Measurements from ENCODE around the gene ARL5C. TPM values are rescaled to one million over a fixed set of nuclear protein-coding genes. Genes with fewer than 3 reads are reported as not detected.

ARL5C gene
- polyA plus RNA-seq, 1 donor from 2014 or later = not detected

DNA sequence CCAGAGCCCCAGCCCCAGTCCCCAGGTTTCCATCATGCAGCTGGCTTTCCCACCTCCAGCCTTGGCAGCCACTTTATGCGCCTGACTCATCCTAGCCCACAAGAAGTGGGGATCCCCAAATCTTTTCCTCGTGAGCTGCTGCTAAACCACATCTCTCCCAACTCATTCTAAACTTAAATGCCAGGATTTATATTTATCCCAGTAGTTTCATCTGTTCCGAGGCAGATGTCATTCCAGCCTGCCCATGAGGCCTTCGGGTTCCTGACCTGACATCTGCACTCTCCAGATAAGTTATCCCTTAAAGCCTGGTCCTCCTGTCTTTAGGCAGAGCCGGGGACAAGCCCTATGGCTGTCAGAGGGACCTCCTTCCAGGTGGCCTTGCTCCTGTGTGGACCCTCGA is 31.1 kb downstream of the ARL5C start:
- H4K20me1 ChIP-seq (ENCODE audit: insufficient read depth) = no peaks in the 10 kb centered on the region
- H3K9me2 ChIP-seq (ENCODE audit: insufficient read depth, low read length) = no peaks in the 10 kb centered on the region
- no peaks in the 10 kb centered on the region for H3K27me3 ChIP-seq (ENCODE audit: insufficient read depth, low read depth, low read length)
- no peak overlapping the region for H2AFZ ChIP-seq (ENCODE audit: low read depth, low read length)
- H3K4me2 ChIP-seq (ENCODE audit: low read length) = no peak overlapping the region
- H3K9me3 ChIP-seq (ENCODE audit: low read length) = no peaks in the 10 kb centered on the region
- no peaks in the 10 kb centered on the region for H3K79me2 ChIP-seq (replicated peaks; ENCODE audit: insufficient read depth, low read length)
- H3F3A ChIP-seq (ENCODE audit: insufficient read depth, low read length, poor library complexity, severe bottlenecking) = no peaks in the 10 kb centered on the region
- H3K36me3 ChIP-seq (ENCODE audit: insufficient read depth, low read length) = no peaks in the 10 kb centered on the region
- TF ChIP-seq TAF1 (IDR thresholded peaks at IDR 0.05; ENCODE audit: low read depth) = no peak
- no peak for TF ChIP-seq MXI1 (conservative IDR thresholded peaks at IDR 0.05; ENCODE audit: poor library complexity, severe bottlenecking)
- TF ChIP-seq, protein P1, sequence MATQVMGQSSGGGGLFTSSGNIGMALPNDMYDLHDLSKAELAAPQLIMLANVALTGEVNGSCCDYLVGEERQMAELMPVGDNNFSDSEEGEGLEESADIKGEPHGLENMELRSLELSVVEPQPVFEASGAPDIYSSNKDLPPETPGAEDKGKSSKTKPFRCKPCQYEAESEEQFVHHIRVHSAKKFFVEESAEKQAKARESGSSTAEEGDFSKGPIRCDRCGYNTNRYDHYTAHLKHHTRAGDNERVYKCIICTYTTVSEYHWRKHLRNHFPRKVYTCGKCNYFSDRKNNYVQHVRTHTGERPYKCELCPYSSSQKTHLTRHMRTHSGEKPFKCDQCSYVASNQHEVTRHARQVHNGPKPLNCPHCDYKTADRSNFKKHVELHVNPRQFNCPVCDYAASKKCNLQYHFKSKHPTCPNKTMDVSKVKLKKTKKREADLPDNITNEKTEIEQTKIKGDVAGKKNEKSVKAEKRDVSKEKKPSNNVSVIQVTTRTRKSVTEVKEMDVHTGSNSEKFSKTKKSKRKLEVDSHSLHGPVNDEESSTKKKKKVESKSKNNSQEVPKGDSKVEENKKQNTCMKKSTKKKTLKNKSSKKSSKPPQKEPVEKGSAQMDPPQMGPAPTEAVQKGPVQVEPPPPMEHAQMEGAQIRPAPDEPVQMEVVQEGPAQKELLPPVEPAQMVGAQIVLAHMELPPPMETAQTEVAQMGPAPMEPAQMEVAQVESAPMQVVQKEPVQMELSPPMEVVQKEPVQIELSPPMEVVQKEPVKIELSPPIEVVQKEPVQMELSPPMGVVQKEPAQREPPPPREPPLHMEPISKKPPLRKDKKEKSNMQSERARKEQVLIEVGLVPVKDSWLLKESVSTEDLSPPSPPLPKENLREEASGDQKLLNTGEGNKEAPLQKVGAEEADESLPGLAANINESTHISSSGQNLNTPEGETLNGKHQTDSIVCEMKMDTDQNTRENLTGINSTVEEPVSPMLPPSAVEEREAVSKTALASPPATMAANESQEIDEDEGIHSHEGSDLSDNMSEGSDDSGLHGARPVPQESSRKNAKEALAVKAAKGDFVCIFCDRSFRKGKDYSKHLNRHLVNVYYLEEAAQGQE (IDR thresholded peaks at IDR 0.05; ENCODE audit: borderline replicate concordance) = no peak
- TF ChIP-seq POLR2AphosphoS5 (IDR thresholded peaks at IDR 0.05) = no peak
- TF ChIP-seq SMC3 (conservative IDR thresholded peaks at IDR 0.05; ENCODE audit: poor library complexity) = no peak
- TF ChIP-seq, protein P2, sequence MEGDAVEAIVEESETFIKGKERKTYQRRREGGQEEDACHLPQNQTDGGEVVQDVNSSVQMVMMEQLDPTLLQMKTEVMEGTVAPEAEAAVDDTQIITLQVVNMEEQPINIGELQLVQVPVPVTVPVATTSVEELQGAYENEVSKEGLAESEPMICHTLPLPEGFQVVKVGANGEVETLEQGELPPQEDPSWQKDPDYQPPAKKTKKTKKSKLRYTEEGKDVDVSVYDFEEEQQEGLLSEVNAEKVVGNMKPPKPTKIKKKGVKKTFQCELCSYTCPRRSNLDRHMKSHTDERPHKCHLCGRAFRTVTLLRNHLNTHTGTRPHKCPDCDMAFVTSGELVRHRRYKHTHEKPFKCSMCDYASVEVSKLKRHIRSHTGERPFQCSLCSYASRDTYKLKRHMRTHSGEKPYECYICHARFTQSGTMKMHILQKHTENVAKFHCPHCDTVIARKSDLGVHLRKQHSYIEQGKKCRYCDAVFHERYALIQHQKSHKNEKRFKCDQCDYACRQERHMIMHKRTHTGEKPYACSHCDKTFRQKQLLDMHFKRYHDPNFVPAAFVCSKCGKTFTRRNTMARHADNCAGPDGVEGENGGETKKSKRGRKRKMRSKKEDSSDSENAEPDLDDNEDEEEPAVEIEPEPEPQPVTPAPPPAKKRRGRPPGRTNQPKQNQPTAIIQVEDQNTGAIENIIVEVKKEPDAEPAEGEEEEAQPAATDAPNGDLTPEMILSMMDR (IDR thresholded peaks at IDR 0.05; ENCODE audit: poor library complexity, severe bottlenecking) = no peak
- TF ChIP-seq RAD21 (conservative IDR thresholded peaks at IDR 0.05) = no peak
- TF ChIP-seq EP300 (conservative IDR thresholded peaks at IDR 0.05; ENCODE audit: poor library complexity, severe bottlenecking) = no peak
- no peak for TF ChIP-seq EZH2 (IDR thresholded peaks at IDR 0.05; ENCODE audit: borderline replicate concordance, insufficient read depth, low read length, poor library complexity, severe bottlenecking)
- no peak overlapping the region for H3K27ac ChIP-seq (ENCODE audit: low read length)
- H3K9ac ChIP-seq (ENCODE audit: low read length) = no peak overlapping the region
- H3K4me3 ChIP-seq (ENCODE audit: low read length) = no peak overlapping the region

DNA sequence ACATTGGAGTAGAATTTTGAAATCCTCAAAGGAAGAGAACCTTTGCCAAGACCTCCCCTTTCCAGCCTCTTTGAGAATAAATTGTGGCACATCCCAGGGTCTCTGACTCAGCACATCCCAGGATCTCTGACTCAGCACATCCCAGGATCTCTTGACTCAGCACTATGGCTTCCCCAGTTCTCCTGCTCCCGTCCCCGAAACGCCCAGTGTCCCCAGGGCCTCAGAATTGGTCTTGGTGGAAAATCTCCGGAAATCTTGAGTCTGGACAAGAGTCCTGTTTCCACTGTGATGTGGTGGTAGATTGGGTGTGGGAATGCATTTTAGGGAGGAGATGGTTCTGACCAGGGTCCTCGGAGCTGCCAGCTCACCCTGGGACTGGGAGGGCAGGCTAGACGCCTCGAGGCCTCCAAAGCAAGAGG is 33.8 kb downstream of the ARL5C start:
- Histone ChIP-seq H3K4me2 (ENCODE audit: low read length) (no peak overlapping the region), H3K9me2 (ENCODE audit: insufficient read depth, low read length) (no peaks in the 10 kb centered on the region), H3K36me3 (ENCODE audit: insufficient read depth, low read length) (no peaks in the 10 kb centered on the region), H3F3A (ENCODE audit: insufficient read depth, low read length, poor library complexity, severe bottlenecking) (no peaks in the 10 kb centered on the region), H3K27ac (ENCODE audit: low read length) (no peak overlapping the region), H3K79me2 (replicated peaks; ENCODE audit: insufficient read depth, low read length) (no peaks in the 10 kb centered on the region), H3K9me3 (ENCODE audit: low read length) (no peaks in the 10 kb centered on the region), H4K20me1 (ENCODE audit: insufficient read depth) (no peaks in the 10 kb centered on the region), H3K27me3 (ENCODE audit: insufficient read depth, low read depth, low read length) (no peaks in the 10 kb centered on the region), H3K9ac (ENCODE audit: low read length) (no peak overlapping the region), H2AFZ (ENCODE audit: low read depth, low read length) (no peak overlapping the region), H3K4me3 (ENCODE audit: low read length) (no peak overlapping the region)
- TF ChIP-seq EP300 (conservative IDR thresholded peaks at IDR 0.05; ENCODE audit: poor library complexity, severe bottlenecking) (no peak), POLR2AphosphoS5 (IDR thresholded peaks at IDR 0.05) (no peak), SMC3 (conservative IDR thresholded peaks at IDR 0.05; ENCODE audit: poor library complexity) (no peak), RAD21 (conservative IDR thresholded peaks at IDR 0.05) (no peak), MXI1 (conservative IDR thresholded peaks at IDR 0.05; ENCODE audit: poor library complexity, severe bottlenecking) (no peak), TAF1 (IDR thresholded peaks at IDR 0.05; ENCODE audit: low read depth) (no peak), EZH2 (IDR thresholded peaks at IDR 0.05; ENCODE audit: borderline replicate concordance, insufficient read depth, low read length, poor library complexity, severe bottlenecking) (no peak)
- TF ChIP-seq, protein P1 (IDR thresholded peaks at IDR 0.05; ENCODE audit: borderline replicate concordance) = no peak
- TF ChIP-seq, protein P2 (IDR thresholded peaks at IDR 0.05; ENCODE audit: poor library complexity, severe bottlenecking) = no peak
